ENCODE measurements around the gene TMEM130.
A peak's percentile ranks its signal among the peaks of the same experiment; 100 is the strongest.

TMEM130 gene

DNA sequence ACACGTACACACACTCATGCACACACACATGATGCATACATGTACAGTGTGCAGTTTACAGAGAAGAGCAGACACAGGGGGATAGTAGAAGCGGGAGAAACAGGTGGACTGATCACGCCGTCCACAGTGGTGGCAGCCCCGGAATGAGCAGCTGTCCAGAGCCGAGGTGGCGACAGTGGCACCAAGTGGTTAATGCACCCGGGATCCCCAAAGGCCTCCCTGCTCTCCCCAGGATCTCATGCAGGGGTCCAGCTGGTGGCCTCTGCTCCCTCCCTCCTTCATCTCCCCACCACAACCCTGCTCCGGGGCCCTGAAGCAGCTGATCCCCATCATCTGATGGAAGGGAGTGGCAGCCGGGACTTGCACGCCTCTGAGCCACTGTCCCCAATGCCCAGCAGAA is 29.7 kb downstream of the TMEM130 start:
- no peak for DNase-seq

DNA sequence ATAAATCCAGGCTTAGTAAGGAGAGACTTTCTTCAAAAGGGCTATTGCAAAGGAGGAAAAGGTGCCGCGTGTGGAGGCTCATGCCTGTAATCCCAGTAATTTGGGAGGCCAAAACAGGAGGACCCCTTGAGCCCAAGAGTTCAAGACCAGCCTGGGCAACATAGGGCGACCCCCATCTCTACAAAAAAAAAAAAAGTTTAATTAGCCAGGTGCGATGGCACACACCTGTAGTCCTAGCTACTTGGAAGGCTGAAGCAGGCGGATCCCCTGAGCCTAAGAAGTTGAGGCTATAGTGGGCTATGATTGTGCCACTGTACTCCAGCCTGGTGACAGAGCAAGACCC is 32.2 kb downstream of the TMEM130 start:
- DNase-seq, result no peak

DNA sequence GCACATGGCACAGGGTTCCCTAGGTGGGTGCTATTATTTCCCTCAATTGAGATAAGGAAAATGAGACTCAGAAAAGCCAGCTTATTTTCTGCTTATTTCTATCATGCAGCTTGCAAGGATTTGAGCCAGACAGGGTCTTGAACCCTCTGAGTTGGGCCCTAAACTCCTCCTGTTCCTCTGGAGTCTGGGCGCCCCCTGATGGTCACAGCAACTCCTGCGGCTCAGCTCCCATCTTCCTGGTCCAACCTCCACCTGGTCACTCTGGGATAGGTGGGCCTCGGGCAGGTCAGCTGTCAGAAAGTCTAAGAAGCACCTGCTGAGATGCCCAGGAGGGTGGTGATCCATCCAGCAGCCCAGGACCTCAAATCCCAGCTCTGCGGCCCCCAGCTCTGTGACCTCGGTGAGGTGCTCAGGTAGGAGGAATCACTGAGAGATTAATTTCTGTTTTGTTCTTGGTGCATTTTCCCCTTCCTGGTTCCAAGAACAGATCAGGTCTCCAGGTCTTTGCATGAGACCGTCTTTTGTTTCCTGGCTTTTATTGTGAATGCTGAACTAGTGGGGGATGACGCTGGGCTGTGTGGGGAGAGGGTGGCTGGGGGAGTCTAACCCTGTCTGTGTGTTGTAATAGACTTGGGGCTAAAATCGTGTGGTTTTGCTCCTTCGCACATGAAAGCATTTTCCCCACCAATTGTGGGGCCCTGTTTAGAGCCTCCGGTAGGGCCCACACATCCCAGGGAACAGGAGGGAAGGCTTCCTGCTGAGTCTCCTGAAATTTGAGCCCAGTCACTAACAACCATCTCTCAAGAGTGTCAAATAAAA is 32.8 kb downstream of the TMEM130 start:
- DNase-seq, result peak in 1 of 2 donors; percentile 4

DNA sequence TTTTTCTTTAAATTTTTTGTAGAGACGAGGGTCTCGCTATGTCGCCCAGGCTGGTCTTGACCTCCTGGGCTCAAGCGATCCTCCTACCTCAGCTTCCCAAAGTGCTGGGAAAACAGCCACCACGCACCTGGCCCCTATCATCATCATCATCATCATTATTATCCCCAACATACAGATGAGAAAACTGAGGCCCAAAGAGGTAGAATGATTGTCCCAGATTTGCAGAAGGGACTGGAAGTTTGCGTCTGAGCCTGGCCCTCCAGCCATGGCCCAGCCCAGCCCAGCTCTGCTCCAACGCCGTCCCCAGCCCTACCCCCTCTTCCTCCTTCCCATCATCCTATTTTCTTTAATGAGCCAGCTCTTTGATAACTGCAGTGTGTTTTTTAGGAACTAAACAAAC is 34.9 kb downstream of the TMEM130 start:
- DNase-seq, result no peak

DNA sequence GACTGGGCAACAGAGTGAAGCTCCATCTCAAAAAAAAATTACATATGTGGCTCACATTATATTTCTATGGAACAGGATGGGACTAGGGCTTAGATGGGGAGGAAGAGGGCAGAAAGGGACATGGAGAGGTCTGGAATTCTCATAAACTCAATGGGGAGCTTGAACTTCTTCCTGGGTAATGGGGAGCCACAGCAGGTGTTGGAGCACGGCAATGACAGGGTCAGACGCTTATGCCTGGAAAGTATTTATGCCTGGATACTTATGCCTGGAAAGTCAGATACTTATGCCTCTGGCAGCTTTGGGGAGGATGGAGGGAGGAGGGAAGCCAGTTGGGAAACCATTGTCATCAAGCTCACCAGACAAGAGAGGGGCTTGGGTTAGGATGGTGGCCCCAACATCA is 36.8 kb downstream of the TMEM130 start:
- DNase-seq, result no peak

DNA sequence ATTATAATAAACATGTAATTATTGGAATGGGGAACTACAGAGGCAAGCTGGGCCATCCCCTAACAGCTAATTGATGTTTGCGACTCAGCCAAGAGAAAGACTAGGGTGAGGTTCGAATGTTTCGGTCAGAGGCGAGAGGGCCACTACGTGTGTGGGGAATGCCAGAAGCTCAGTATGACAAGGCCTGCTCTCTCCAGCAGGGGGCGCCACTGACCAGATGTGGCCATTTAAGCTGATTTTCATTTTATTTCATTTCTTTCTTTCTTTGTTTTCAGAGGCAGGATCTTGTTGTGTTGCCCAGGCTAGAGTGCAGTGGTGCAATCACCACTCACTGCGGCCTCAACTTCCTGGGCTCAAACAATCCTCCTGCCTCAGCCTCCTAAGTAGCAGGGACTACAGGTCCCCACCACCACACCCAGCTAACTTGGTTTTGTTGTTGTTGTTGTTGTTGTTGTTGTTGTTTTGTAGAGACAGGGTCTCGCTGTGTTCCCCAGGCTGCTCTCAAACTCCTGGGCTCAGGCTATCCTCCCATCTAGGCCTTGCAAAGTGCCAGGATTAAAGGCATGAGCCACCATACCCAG is 38.1 kb downstream of the TMEM130 start:
- DNase-seq, result peak in 1 of 2 donors; percentile 19

DNA sequence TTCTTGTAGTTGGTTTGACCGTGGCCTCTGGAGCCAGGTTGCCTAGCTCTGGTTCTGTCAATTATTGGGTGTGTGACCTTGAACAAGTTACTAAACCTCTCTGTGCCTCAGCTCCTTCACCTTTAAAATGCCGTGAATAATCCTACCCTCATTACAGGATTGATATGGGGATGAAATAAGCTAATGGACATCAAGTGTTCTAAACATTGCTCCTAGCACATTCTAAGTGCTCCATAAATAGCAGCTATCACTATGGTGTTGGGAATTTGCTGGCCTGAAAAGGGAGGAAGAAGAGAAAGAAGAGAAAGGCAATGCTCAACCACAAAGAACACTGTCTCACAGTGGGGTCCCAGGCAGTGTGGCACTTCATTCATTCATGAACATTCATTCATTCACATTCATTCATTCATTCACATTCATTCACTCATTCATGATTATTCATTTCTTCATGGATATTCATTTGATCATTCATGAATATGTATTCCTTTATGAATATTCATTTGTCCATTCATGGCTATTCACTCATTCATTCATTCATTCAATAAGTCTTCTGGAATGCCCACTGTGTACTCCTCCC is 38.8 kb downstream of the TMEM130 start:
- DNase-seq, result no peak

DNA sequence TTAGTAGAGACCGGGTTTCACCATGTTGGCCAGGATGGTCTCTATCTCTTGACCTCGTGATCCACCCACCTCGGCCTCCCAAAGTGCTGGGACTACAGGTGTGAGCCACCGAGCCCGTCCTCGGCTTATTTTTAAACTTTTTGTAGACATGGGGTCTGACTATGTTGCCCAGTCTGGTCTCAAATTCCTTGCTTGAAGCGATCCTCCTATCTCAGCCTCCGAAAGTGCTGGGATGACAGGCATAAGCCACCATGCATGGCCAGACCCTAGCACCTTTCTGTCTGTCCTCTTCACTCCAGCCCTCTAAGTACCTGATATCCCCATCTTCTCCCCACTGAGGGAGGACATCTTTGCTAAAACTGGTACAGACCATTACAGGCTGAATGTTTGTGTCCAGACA is 41.4 kb downstream of the TMEM130 start:
- DNase-seq, result no peak

DNA sequence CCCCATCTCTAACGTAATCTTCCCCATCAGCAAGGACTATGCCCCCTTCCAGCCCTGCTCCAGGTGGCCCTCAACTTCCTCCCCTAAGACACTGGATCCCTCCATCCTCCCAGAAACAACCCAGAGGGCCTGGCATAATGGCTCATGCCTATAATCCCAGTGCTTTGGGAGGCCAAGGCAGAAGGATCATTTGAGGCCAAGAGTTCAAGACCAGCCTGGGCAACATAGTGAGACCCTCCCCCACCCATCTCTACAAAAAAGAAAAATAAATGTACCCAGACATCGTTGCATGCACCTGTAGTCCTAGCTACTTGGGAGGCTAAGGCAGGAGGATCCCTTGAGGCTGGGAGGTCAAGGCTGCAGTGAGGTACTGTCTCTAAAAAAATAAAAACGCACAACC is 42.6 kb downstream of the TMEM130 start:
- no peak for DNase-seq

DNA sequence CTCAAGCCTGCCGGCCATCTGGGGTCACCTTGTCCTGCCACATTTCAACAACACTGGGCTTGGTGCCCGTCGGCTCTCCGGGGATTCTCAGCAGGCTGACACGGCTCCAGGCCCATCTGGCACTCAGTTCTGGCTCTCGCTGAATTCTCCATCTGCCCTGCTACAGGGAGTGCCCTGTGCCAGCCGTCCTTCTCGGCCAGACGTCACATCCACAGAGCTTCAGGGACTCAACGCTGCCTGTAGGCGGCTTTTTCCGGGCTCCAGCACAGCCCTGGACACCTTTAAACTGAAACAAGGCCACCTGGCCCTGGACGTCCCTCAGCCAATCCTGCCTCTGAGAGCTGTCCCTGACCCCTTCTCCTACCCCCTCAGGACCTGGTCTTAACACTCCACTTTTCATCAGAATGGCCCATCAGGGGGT is 43.0 kb downstream of the TMEM130 start:
- no peak for DNase-seq

DNA sequence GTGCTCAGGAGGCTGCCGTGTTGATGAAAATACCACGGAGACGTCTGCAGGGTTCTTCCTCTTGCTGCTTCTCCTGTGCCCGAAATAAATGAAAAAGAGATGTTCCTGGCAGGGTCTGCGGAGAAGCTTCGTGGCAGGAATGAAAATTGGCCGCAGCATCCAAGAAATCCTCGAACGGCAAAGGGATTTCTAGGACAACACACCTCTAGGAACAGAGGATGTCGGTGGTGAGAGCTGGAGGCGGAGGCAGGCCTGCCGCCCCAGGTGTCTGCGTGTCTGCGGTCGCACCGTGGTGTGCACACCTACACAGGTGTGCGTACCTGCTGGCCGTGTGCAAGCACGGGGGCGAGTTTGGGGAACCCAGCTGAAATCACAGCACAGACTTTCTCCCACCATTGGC is 43.4 kb downstream of the TMEM130 start:
- no peak for DNase-seq

DNA sequence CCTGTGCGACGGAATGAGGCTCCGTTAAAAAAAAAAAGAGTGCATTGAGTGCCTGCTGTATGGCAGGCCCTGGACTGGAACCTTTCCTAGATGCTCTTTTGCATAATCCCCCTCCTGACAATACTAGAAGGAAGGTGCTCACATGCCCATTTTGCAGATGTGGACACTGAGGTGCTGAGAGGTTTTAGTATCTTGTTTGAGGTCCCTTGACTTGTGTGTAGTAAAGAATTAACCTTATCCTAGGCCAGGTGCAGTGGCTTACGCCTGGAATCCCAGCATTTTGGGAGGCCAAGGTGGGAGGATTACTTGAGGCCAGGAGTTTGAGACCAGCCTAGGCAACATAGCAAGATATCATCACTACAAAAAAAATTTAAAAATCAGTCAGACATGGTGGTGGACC is 46.6 kb downstream of the TMEM130 start:
- DNase-seq, result no peak

DNA sequence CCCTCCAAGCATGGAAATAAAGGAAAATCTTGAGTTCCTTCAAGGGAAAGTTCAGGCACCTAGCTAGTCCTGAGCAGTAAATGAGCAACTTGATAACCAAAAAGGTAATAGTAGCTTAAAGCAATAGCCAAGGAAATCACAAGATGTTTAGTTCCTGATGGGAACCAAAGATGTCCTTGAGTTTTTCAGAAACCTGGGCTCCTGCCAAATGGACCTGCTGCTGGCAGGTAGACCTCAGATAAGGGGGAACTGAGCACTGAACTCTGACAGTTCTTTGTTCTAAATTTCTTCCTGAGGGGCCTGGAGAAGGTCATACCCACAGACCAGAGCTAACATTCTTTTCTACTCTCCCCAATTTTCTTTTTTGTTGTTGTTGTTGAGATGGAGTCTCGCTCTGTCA is 48.5 kb downstream of the TMEM130 start:
- DNase-seq, result no peak

DNA sequence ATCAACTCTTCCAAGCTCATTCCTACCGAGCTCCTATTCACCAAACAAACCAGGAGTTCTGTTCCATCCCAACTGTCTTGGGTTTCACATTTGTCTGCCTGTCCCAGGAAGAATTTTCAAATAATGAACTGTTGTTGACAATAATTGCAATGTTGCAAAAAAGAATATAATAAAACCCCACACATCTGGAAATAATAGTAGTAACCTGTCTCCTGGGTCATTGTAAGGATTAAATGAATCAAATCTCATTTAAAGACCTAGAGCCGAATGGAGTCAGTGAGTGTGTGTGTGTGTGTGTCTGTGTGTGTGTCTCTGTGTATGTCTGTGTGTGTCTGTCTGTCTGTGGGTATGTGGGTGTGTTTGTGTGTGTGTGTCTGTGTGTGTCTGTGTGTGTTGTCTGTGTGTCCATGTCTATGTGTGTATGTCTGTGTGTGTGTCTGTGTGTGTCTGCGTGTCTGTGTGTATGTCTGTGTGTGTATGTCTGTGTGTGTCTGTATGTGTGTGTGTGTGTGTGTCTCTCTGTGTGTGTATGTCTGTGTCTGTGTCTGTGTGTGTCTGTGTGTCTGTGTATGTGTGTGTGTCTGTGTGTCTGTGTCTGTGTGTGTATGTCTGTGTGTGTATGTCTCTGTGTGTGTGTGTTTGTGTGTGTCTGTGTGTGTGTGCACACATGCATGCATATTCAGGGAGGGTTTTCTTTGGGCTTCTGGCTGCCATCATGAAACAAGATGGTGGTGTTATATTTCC is 52.7 kb downstream of the TMEM130 start:
- DNase-seq, result no peak

DNA sequence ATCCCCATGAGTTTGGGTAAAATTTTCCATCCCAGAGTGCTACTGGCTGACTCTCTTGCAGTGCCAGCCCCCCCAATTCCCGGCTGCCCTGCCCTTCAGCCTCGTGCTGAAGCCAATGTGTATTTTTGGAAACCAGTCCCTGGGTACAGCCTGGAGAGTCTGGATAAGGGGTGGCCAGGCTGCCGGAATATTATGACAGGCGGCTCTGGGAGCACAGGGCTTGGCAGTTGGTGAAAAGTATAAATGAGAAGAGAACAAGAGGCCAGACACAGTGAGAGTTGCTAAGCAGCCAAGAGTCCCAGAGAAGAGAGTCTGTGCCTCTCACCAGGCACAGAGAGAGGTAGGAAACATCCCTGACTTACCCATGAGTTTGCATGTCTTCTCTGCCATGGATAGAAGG is 53.6 kb downstream of the TMEM130 start:
- no peak for DNase-seq

DNA sequence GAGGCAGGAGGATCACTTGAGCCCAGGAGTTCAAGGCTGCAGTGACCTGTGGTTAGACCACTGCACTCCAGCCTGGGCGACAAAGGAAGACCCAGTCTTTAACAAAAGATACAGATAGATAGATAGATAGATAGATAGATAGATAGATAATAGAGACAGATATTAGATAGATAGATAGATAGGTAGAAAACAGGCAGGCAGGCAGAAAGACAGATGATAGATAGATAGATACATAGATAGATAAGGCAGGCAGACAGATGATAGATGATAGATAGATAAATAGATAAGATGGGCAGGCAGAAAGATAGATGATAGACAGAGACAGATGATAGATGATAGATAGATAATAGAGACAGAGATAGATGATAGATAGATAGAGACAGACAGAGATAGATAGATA is 54.5 kb downstream of the TMEM130 start:
- no peak for DNase-seq

DNA sequence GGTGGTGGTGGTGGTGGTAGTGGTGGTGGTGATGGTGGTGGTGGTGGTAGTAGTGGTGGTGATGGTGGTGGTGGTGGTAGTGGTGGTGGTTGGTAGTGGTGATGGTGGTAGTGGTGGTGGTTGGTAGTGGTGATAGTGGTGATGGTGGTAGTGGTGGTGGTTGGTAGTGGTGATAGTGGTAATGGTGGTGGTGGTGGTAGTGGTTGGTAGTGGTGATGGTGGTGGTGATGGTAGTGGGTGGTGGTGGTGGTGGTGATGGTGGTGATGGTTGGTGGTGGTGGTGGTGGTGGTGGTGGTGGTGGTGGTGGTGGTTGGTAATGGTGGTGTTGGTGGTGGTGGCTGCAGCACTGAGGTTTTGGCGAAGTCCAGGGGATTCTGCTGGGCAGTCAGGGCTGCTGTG is 58.5 kb downstream of the TMEM130 start:
- no peak for DNase-seq

DNA sequence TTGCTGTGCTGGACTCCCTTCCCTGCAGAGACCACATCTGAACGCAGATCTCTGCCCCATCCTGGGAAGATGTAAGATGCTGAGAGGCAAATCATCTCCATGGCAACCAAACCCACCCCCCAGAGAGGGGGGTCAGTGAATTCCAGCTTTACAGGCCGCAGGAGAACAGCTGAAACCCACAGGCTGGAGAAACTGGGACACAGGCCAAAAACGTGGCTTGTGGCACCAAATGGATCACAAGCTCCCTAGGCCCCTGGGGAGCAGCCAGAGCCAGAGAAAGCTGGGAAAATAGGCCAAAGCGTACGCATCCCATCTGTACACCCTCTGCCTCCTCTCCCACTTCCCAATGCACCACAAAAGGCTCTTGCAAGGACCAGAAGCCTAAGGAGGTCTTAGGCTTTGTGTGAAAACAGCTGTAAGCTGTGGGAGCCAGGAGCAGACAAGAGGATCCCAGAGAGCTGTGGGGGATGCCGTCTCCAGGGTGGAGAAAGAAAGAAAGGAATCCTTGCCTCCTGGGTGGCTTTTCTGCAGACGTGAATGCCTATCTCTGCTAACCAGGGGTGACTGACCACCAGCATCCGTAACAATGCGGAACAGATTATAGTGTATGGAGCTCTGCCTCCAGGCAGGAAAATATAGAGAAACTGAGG is 59.5 kb downstream of the TMEM130 start:
- DNase-seq, result no peak

DNA sequence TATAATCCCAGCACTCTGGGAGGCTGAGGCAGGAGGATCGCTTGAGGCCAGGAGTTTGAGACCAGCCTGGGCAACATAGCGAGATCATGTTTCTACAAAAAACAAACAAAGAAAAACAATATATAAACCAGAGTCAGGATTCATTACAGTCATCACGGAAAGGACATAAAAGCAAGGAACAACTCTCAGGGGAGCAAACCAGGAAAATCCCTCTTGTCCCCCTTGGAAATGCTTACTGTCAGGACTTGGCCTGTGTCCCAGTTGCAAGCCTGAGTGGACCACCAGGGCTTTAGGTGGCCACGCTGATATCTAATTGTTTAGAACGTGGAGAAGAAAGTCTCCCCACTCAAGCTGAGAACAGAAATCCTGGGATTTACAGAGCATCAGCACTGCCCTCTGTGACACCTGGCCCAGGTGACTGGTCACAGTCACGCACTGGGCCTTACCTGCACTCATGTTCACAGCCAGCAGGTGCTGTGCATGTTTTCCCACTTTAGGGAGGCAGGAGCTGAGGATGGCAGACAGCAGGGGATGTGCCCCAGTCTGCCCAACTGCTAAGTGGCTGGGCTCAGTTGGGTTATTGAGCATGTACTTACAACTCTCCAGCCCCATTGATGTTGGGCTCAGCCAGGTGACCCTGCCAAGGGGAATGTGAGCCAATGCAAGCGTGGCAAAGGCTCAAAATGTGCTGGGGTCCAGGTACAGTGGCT is 60.9 kb downstream of the TMEM130 start:
- DNase-seq, result no peak

DNA sequence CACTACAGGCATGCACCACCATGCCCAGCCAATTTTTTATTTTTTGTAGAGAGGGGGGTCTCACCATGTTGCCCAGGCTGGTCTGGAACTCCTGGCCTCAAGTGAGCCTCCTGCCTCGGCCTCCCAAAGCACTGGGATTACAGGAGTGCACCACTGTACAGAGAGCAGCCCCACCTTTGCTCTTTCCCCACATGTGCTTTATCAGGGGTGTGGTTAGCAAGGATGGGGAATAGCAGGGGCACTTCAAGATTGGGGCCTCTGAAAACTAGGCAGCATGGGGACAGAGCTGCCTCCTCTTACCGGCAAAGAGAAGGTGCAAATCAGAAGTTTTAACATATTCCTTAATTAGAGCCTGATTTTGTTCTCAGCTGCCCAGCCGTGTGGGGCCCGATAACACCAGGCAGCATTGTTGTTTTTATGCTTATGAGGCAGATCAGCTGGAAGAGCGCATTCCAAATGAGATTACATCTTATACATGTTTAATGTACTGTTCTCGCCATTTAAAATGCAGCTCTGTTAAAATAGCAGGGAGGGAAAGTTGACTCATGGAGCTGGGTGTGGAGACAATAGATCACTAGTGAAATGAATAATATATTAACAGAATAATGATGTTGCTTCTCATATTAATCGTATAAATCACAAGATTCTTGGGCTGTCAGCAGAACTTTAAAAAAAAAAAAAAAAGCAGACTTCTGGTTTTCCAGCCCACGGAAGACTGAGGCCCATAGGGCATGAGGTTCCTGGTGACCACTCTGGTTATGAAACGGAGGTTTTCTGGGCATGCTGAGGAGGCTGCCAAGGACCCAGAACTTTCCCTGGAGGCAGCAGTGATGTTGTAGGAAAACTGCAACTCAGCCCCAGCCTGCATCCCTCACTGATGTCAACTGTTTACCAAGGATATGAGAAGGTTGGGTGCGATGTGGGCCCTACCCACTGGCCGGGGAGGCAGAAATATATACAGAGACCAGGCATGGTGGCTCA is 62.5 kb downstream of the TMEM130 start:
- no peak for DNase-seq
